ENCODE results near the gene TMEM80.
"Not testable (repeated sequence)": the region's sequence is repeated elsewhere in the genome, so short reads cannot be mapped to it uniquely, and the experiment has no call there.

Gene TMEM80

GRCh38 chr11:721741-722345, 26.2 kb downstream of the TMEM80 start:
- peak; percentile 31 for DNase-seq

- DNase-seq: no peak
Measured at GRCh38 chr11:722346-722811, 26.8 kb downstream of the TMEM80 start.

GRCh38 chr11:723120-723883, 27.7 kb downstream of the TMEM80 start:
- DNase-seq: peak; percentile 64

- no peak for DNase-seq
Measured at GRCh38 chr11:724049-724777, 28.6 kb downstream of the TMEM80 start.

GRCh38 chr11:724778-725386, 29.3 kb downstream of the TMEM80 start:
- DNase-seq: no peak

- DNase-seq: no peak
Measured at GRCh38 chr11:725624-726202, 30.1 kb downstream of the TMEM80 start.

- DNase-seq: peak; percentile 35
Measured at GRCh38 chr11:726278-727220, 30.9 kb downstream of the TMEM80 start.

- no peak for DNase-seq
Measured at GRCh38 chr11:727281-727701, 31.7 kb downstream of the TMEM80 start.

- peak; percentile 67 for DNase-seq
Measured at GRCh38 chr11:727859-728748, 32.5 kb downstream of the TMEM80 start.

GRCh38 chr11:728901-729491, 33.4 kb downstream of the TMEM80 start:
- no peak for DNase-seq

- no peak for DNase-seq
Measured at GRCh38 chr11:729492-730074, 34.0 kb downstream of the TMEM80 start.

- no peak for DNase-seq
Measured at GRCh38 chr11:733072-733471, 37.5 kb downstream of the TMEM80 start.

- DNase-seq: not testable (repeated sequence)
Measured at GRCh38 chr11:734541-734940, 38.9 kb downstream of the TMEM80 start.

GRCh38 chr11:737366-737765, 41.8 kb downstream of the TMEM80 start:
- DNase-seq: no peak

GRCh38 chr11:737899-738298, 42.3 kb downstream of the TMEM80 start:
- not testable (repeated sequence) for DNase-seq

GRCh38 chr11:742156-742546, 46.5 kb downstream of the TMEM80 start:
- no peak for DNase-seq

- DNase-seq: no peak
Measured at GRCh38 chr11:742571-743201, 47.1 kb downstream of the TMEM80 start.

- no peak for DNase-seq
Measured at GRCh38 chr11:745428-745827, 49.8 kb downstream of the TMEM80 start.

All from central memory CD4-positive, alpha-beta T cell (primary cell).